ENCODE data around the gene FAM24A.

The FAM24A gene

GRCh38 chr10:122930140-122930539 is 19.7 kb downstream of the FAM24A start:
- Histone ChIP-seq H3K4me1 (ENCODE audit: control insufficient read depth in 1 of 2, insufficient read depth in 1 of 2, low read depth in 1 of 2, low read length in 1 of 2) (peaks cover 6 to 24% of the 10 kb centered on the region in 2 experiments), H3K9me3 (no peaks in the 10 kb centered on the region), H3K27me3 (no peaks in the 10 kb centered on the region), H3K36me3 (no peaks in the 10 kb centered on the region), H3K4me3 (ENCODE audit: low read depth in 1 of 2, low read length in 1 of 2) (no peak overlapping the region), H3K27ac (no peak overlapping the region)
- TF ChIP-seq CTCF (IDR thresholded peaks at IDR 0.05) = no peak

DNA sequence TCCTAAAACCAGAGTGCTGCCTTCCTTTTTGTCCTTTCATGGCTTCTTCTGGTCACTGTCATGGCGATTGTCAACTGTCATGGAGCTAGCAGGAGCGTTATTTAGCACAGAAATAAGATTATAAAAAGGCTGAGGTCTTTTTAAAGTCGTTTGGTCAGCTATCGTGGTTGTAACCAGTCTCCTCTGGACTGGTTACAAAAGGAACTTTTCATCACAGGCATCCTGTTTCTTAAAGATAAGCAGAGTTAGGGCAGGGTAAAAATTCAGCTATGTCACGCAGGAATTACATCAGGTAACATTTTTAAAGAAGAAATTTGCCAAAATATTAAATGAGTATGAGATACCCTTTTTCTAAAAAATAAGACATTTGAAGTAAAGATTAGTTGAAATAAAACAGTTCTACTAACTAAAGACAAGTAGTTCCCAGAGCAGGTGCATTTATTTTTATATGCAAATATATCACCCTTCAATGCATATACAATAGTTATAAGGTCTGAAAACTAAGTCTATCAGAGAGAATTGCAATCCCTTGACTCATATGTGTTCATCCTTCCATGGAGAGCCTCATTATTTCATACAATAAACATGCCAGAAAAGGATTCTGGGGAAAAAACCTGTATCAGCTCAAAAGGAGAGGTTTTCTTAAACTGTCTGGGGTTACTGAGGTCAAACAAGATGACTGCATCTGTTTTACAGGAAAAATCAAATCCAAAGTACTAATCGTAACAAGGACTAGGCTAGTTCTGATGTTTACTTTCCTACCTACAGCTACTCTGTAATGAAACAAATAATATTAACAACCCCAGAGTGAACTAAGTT is 20.9 kb downstream of the FAM24A start:
- Histone ChIP-seq H3K4me1 (ENCODE audit: control insufficient read depth in 1 of 2, insufficient read depth in 1 of 2, low read depth in 1 of 2, low read length in 1 of 2) (peaks cover 6 to 24% of the 10 kb centered on the region in 2 experiments), H3K27ac (peak overlapping the region; percentile 15), H3K27me3 (no peaks in the 10 kb centered on the region), H3K36me3 (no peaks in the 10 kb centered on the region), H3K9me3 (no peaks in the 10 kb centered on the region), H3K4me3 (ENCODE audit: low read depth in 1 of 2, low read length in 1 of 2) (no peak overlapping the region)
- TF ChIP-seq CTCF (IDR thresholded peaks at IDR 0.05) = no peak

- no peaks in the 10 kb centered on the region for H3K27me3 ChIP-seq
Observed at GRCh38 chr10:122939133-122939855, 28.9 kb downstream of the FAM24A start.

GRCh38 chr10:122939856-122940543 is 29.6 kb downstream of the FAM24A start:
- Histone ChIP-seq H3K27ac (no peak overlapping the region), H3K27me3 (no peaks in the 10 kb centered on the region), H3K9me3 (no peaks in the 10 kb centered on the region), H3K4me3 (ENCODE audit: low read depth in 1 of 2, low read length in 1 of 2) (no peak overlapping the region), H3K4me1 (ENCODE audit: control insufficient read depth in 1 of 2, insufficient read depth in 1 of 2, low read depth in 1 of 2, low read length in 1 of 2) (no peaks in the 10 kb centered on the region), H3K36me3 (peaks cover 24% of the 10 kb centered on the region)
- TF ChIP-seq CTCF (IDR thresholded peaks at IDR 0.05) = no peak

More at GRCh38 chr10:122939133-122939855, 28.9 kb downstream of the FAM24A start:
- peaks cover 24% of the 10 kb centered on the region for H3K36me3 ChIP-seq
- no peak overlapping the region for H3K4me3 ChIP-seq (ENCODE audit: low read depth in 1 of 2, low read length in 1 of 2)
- H3K9me3 ChIP-seq = no peaks in the 10 kb centered on the region
- no peak overlapping the region for H3K27ac ChIP-seq
- TF ChIP-seq CTCF (IDR thresholded peaks at IDR 0.05) = no peak
- no peaks in the 10 kb centered on the region for H3K4me1 ChIP-seq (ENCODE audit: control insufficient read depth in 1 of 2, insufficient read depth in 1 of 2, low read depth in 1 of 2, low read length in 1 of 2)

DNA sequence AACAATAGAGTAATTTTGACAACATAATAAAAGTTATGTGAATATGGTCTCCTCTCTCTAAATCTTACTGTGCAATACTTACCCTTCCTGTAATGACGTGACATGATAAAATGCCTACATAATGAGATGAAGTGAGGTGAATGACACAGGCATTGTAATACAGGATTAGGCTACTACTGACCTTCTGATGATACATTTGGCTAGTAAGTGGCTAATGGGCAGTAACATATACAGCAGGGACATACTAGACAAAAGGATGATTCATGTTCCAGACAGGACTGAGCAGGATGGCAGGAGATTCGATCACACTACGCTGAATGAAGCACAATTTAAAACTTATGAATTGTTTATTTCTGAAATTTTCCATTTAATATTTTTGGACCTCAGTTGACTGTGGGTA is 38.9 kb downstream of the FAM24A start:
- Histone ChIP-seq H3K36me3 (peaks cover 19% of the 10 kb centered on the region), H3K27me3 (peaks cover under 1% of the 10 kb centered on the region), H3K4me1 (ENCODE audit: control insufficient read depth in 1 of 2, insufficient read depth in 1 of 2, low read depth in 1 of 2, low read length in 1 of 2) (peaks cover 7 to 16% of the 10 kb centered on the region in 2 experiments), H3K9me3 (no peaks in the 10 kb centered on the region), H3K27ac (no peak overlapping the region), H3K4me3 (ENCODE audit: low read depth in 1 of 2, low read length in 1 of 2) (no peak overlapping the region)
- TF ChIP-seq CTCF (IDR thresholded peaks at IDR 0.05) = no peak

Data from neutrophil (primary cell).